GM10248 (cell line): ENCODE measurements around the gene ZNF337.

Experiments
- CTCF ChIA-PET: fragments of 300-600 bp; sonication (Branson Sonifier 250); formaldehyde crosslinking; extraction: SDS; loops from one replicate; lab custom pipeline; 2021; ENCODE audit warnings: antibody characterized with exemption; lab: Yijun Ruan, JAX
- POLR2A ChIA-PET: fragments of 350-650 bp; sonication (Branson Sonifier 250); formaldehyde crosslinking; extraction: SDS; loops from one replicate; lab custom pipeline; 2020; ENCODE audit warnings: antibody characterized with exemption; lab: Yijun Ruan, JAX
- DNase-seq: peaks from one replicate; pipeline ENCODE4 v3.0.0; 2012; ENCODE audit errors: extremely low spot score
- CTCF ChIP-seq: IDR thresholded peaks from 2 replicates; pipeline ENCODE4 v1.5.1; 2012; ENCODE audit warnings: mild to moderate bottlenecking, low read depth; ENCODE audit errors: extremely low read depth, missing control alignments, control extremely low read depth

ZNF337 gene

GRCh38 chr20:25696371-25697131, at the start of gene ZNF337:
TSS of gene ZNF337 (minus strand) at chr20:25696853. CDS start at chr20:25686417, 10,436 bp downstream.
- peak; percentile 33 for TF ChIP-seq CTCF
- CTCF ChIA-PET = no interaction called here
- POLR2A ChIA-PET = interaction anchor here (1.1 kb wide), 1 partner anchor 54 kb away, joined by 3 read pairs; no protein-coding TSS in a partner anchor
- DNase-seq = peak; percentile 95

GRCh38 chr20:25745738-25746137, 49.1 kb upstream of the ZNF337 start:
- CTCF ChIA-PET = no interaction called here
- POLR2A ChIA-PET = no interaction called here

GRCh38 chr20:25745100-25745499, 48.4 kb upstream of the ZNF337 start:
- CTCF ChIA-PET = no interaction called here
- no peak for DNase-seq
- POLR2A ChIA-PET = no interaction called here
- TF ChIP-seq CTCF = no peak

More at GRCh38 chr20:25745738-25746137, 49.1 kb upstream of the ZNF337 start:
- no peak for TF ChIP-seq CTCF
- DNase-seq = no peak

GRCh38 chr20:25744261-25744660, 47.6 kb upstream of the ZNF337 start:
- no peak for TF ChIP-seq CTCF
- ChIA-PET CTCF (no interaction called here), POLR2A (no interaction called here)
- DNase-seq = no peak

- no peak for TF ChIP-seq CTCF
- POLR2A ChIA-PET = no interaction called here
- CTCF ChIA-PET = interaction anchor here (1.4 kb wide), 1 partner anchor 8 kb away, joined by 4 read pairs; no protein-coding TSS in a partner anchor
- no peak for DNase-seq
Observed at GRCh38 chr20:25741088-25741487, 44.4 kb upstream of the ZNF337 start.

- POLR2A ChIA-PET = no interaction called here
- CTCF ChIA-PET = interaction anchor here (1.4 kb wide), 1 partner anchor 10 kb away, joined by 4 read pairs; no protein-coding TSS in a partner anchor
- no peak for DNase-seq
- TF ChIP-seq CTCF = no peak
Observed at GRCh38 chr20:25739615-25740320, 43.1 kb upstream of the ZNF337 start.
